Peyer's patch (tissue), 4 donors: Measurements from ENCODE around the gene ACIN1.

Experiments
- POLR2A ChIP-seq, 2 donors: fragments of 450-650 bp; IDR thresholded peaks; one replicate each; pipeline ENCODE4 v1.5.1; 2017; ENCODE audit warnings: antibody characterized with exemption in 2 of 2, mild to moderate bottlenecking in 2 of 2, moderate library complexity in 2 of 2
- TF ChIP-seq, protein P1 (sequence below), 6 experiments: fragments of 450-650 bp in 4 of 6; fragments of 200-600 bp in 2 of 6; sonication (generic) in 1 of 6; IDR thresholded peaks; one replicate each; pipeline ENCODE4 v1.5.1; 2017 to 2019; ENCODE audit warnings: antibody characterized with exemption in 6 of 6, mild to moderate bottlenecking in 3 of 6, moderate library complexity in 1 of 6

- TF ChIP-seq, protein P1, sequence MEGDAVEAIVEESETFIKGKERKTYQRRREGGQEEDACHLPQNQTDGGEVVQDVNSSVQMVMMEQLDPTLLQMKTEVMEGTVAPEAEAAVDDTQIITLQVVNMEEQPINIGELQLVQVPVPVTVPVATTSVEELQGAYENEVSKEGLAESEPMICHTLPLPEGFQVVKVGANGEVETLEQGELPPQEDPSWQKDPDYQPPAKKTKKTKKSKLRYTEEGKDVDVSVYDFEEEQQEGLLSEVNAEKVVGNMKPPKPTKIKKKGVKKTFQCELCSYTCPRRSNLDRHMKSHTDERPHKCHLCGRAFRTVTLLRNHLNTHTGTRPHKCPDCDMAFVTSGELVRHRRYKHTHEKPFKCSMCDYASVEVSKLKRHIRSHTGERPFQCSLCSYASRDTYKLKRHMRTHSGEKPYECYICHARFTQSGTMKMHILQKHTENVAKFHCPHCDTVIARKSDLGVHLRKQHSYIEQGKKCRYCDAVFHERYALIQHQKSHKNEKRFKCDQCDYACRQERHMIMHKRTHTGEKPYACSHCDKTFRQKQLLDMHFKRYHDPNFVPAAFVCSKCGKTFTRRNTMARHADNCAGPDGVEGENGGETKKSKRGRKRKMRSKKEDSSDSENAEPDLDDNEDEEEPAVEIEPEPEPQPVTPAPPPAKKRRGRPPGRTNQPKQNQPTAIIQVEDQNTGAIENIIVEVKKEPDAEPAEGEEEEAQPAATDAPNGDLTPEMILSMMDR (IDR thresholded peaks at IDR 0.05): no peak
- no peak for TF ChIP-seq POLR2A (IDR thresholded peaks at IDR 0.05)
Measured at GRCh38 chr14:23067847-23068788, 26.8 kb downstream of the ACIN1 start.
